Heart right ventricle (tissue), 16 donors: ENCODE measurements around the gene MBNL1. TPM values are rescaled to one million over a fixed set of nuclear protein-coding genes. Genes with fewer than 3 reads are reported as not detected.
A peak's percentile ranks its signal among the peaks of the same experiment; 100 is the strongest.

Source experiments
- ATAC-seq, 8 donors: fragments of 200-7000 bp; cut with Tn5 transposase; one replicate each; pipeline ENCODE4 v1.9.1; 2020; ENCODE audit warnings: mild to moderate bottlenecking in 8 of 8, moderate library complexity in 8 of 8, moderate number of reproducible peaks in 1 of 8
- DNase-seq, 2 donors: peaks; one replicate each; pipeline ENCODE4 v3.0.0-alpha.2; 2020
- H3K27ac ChIP-seq, 10 donors: fragments of 200-600 bp; sonication (generic) in 2 of 10; one replicate each; pipeline versions ENCODE4 v1.5.0 to v1.8.0; 2020 to 2022; ENCODE audit warnings: mild to moderate bottlenecking in 3 of 10
- H3K27me3 ChIP-seq, 7 donors: fragments of 200-600 bp; one replicate each; pipeline ENCODE4 v1.8.0; 2021 to 2022; ENCODE audit warnings: mild to moderate bottlenecking in 2 of 7
- H3K36me3 ChIP-seq, 9 donors: fragments of 200-600 bp; sonication (generic) in 1 of 9; one replicate each; pipeline versions ENCODE4 v1.5.0 to v1.8.0; 2020 to 2022; ENCODE audit warnings: mild to moderate bottlenecking in 2 of 9
- H3K4me1 ChIP-seq, 9 donors: fragments of 200-600 bp; sonication (generic) in 1 of 9; one replicate each; pipeline versions ENCODE4 v1.5.0 to v1.8.0; 2020 to 2022; ENCODE audit warnings: mild to moderate bottlenecking in 4 of 9
- H3K4me3 ChIP-seq, 10 donors: fragments of 200-600 bp; sonication (generic) in 2 of 10; one replicate each; pipeline versions ENCODE4 v1.5.0 to v1.8.0; 2020 to 2022; ENCODE audit warnings: mild to moderate bottlenecking in 7 of 10, moderate library complexity in 2 of 10
- H3K9me3 ChIP-seq, 11 donors: fragments of 200-600 bp in 10 of 11; sonication (generic) in 2 of 11; one replicate each; pipeline versions ENCODE4 v1.5.0 to v1.8.0; 2013 to 2022; ENCODE audit warnings: mild to moderate bottlenecking in 2 of 11, control low read depth in 1 of 11, moderate library complexity in 1 of 11
- CTCF ChIP-seq, 9 donors: fragments of 200-600 bp; sonication (generic) in 2 of 9; IDR thresholded peaks; one replicate each; pipeline versions ENCODE4 v1.5.0 to v1.8.0; 2021 to 2022; ENCODE audit warnings: antibody characterized with exemption in 9 of 9, mild to moderate bottlenecking in 5 of 9, moderate library complexity in 1 of 9
- WGBS, 2 donors: extraction: QIAGEN DNeasy Blood & Tissue Kit; methylation state at CpG; one replicate each; pipeline ENCODE4 v1.1.7; 2013; ENCODE audit warnings: inconsistent platforms in 1 of 2; 5-methylcytosine and 5-hydroxymethylcytosine counted together
- intact Hi-C, 10 donors: fragments of 100-400 bp; cut with DNase I; formaldehyde crosslinking; loops; one replicate each; pipeline versions ENCODE4 v1.11.1 to v1.14.2; 2022
- polyA plus RNA-seq, 2 donors: library from polyadenylated mRNA; stranded (reverse); fragments of 200-250 nt; gene quantifications; one replicate each; pipeline ENCODE4 v1.2.3, GENCODE V29; 2013
- total RNA-seq, 10 donors: library from RNA; stranded (reverse); fragmentation: NEBNext Ultra II Directional in 3 of 10; extraction: Animal tissue kit (Norgen Biotek cat#: 25700) in 3 of 10; gene quantifications; one replicate each; pipeline versions ENCODE4 v1.2.1 to v1.2.4, GENCODE V29; 2021 to 2023
- donor health status: Arrhythmogenic right ventricular cardiomyopathy.
- donor health status: ischemic (EF 13 %, LVEDD 7.1; RV severe dilation, severe dysfunction).
- donor health status: healthy with polysubstance abuse.
- donor health status: DM: no; HTN: yes; CAD: no.
- donor health status: DM: no; HTN: no; CAD: no.
- donor health status: ischemic (EF 25% LVEDD 6.9; RV normal size, moderate dysfunction).
- donor health status: ischemic (EF 25% LVEDD 5.7; RV mildly dilated, moderate dysfunction).
- donor health status: healthy.
- donor health status: DM: yes; HTN: yes; CAD: no.
- donor health status: Ischemic cardiomyopathy.
- donor health status: ischemic (EF 35%, LVEDD 5.7; RV mildly dilated, moderate dysfunction).
- donor health status: nonischemic (EF 11% LVEDD 7.7; RV severe dilation, severe dysfunction).
- donor health status: DM: yes; HTN: yes; CAD: no.
- donor health status: PGD.
- donor health status: ischemic (EF 29% LVEDD 5.4; RV normal size, mild dysfunction).
- donor health status: nonischemic (EF 23%, LVEDD 6.1; RV moderate dilation, normal function).

Gene MBNL1
- total and polyA plus RNA-seq, 12 donors: 33.1 to 236 (median 189) TPM

DNA sequence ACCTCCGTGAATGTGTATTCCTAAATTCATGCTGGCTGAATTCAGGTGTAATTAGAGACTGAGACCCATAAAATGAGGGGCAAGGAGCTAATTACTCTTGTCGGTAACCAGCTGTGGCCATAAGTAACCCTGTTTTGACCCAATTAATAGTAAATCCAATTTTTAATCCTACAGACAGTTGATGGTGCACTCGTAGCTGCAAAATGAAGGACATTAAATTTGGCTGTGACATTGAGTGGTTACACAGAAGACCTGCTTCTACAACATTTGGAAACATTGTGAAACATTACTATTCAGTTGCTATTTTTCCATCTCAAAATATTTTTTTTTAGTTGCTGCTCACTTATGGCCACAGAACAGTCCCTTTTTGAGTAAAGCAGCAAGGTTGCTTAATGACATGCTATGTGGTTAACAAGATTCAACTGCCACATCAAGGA lies 33.0 kb downstream of the MBNL1 start:
- Histone ChIP-seq H3K36me3 (peaks cover 0 to 30% (median 0%) of the 10 kb centered on the region in 9 donors), H3K9me3 (no peaks in the 10 kb centered on the region), H3K27me3 (no peaks in the 10 kb centered on the region), H3K4me3 (peak overlapping the region in 9 of 10 donors; percentile 4 to 52 (median 49)), H3K27ac (peak overlapping the region; percentile 68 to 89 (median 86)), H3K4me1 (peaks cover 9 to 98% (median 90%) of the 10 kb centered on the region in 9 donors)
- intact Hi-C loops: loop anchor here in 2 of 10 donors (2.0 to 5.0 kb wide), 2 partner anchors 31 to 34 kb away; partner anchors contain the start of gene MBNL1 (in 1 of the 2)
- ATAC-seq (peak in 1 of 8 donors; percentile 0), DNase-seq (no peak)
- WGBS, 2 donors: 37 to 47% methylated on average over 3 of the region's 3 CpGs
- TF ChIP-seq CTCF (IDR thresholded peaks at IDR 0.05): no peak

- WGBS, 2 donors: 17 to 30% methylated on average over 4 of the region's 4 CpGs
- Histone ChIP-seq H3K9me3 (no peaks in the 10 kb centered on the region), H3K27me3 (no peaks in the 10 kb centered on the region), H3K36me3 (peaks cover 0 to 37% (median 0%) of the 10 kb centered on the region in 9 donors), H3K27ac (peak overlapping the region; percentile 68 to 89 (median 86)), H3K4me1 (peaks cover 7 to 98% (median 91%) of the 10 kb centered on the region in 9 donors), H3K4me3 (peak overlapping the region in 9 of 10 donors; percentile 2 to 52 (median 49))
- intact Hi-C loops: loop anchor here in 1 of 10 donors (5.0 kb wide), 1 partner anchor 35 kb away; the partner anchor contains the start of gene MBNL1
- peak; percentile 36 to 84 (median 72) for ATAC-seq
- TF ChIP-seq CTCF (IDR thresholded peaks at IDR 0.05): no peak
- DNase-seq: peak; percentile 30 to 68
Observed at GRCh38 chr3:152302521-152303021, 33.8 kb downstream of the MBNL1 start.

GRCh38 chr3:152304160-152304559 lies 35.4 kb downstream of the MBNL1 start:
- H3K9me3 ChIP-seq: no peaks in the 10 kb centered on the region
- peaks cover 8 to 99% (median 91%) of the 10 kb centered on the region in 9 donors for H3K4me1 ChIP-seq
- no peak for TF ChIP-seq CTCF (IDR thresholded peaks at IDR 0.05)
- H3K4me3 ChIP-seq: no peak overlapping the region
- no peaks in the 10 kb centered on the region for H3K27me3 ChIP-seq
- DNase-seq (no peak), ATAC-seq (no peak)
- H3K27ac ChIP-seq: peak overlapping the region in 7 of 10 donors; percentile 21 to 89 (median 85)
- peaks cover 0 to 43% (median 0%) of the 10 kb centered on the region in 9 donors for H3K36me3 ChIP-seq
- intact Hi-C loops: loop anchor here in 1 of 10 donors (5.0 kb wide), 1 partner anchor 37 kb away; the partner anchor contains the start of gene MBNL1

GRCh38 chr3:152305075-152305474 lies 36.3 kb downstream of the MBNL1 start:
- Histone ChIP-seq H3K4me3 (no peak overlapping the region), H3K27me3 (no peaks in the 10 kb centered on the region), H3K36me3 (peaks cover 0 to 34% (median 0%) of the 10 kb centered on the region in 9 donors), H3K4me1 (peaks cover 2 to 99% (median 91%) of the 10 kb centered on the region in 9 donors), H3K9me3 (no peaks in the 10 kb centered on the region), H3K27ac (peak overlapping the region in 7 of 10 donors; percentile 12 to 89 (median 85))
- 35 to 58% methylated on average over 2 of the region's 2 CpGs for WGBS, 2 donors
- TF ChIP-seq CTCF (IDR thresholded peaks at IDR 0.05): no peak
- DNase-seq (no peak), ATAC-seq (no peak)
- intact Hi-C loops: no loop called here
